IPS-18a (cell line): ENCODE results near the gene USP24.

Experiments
- H3K27ac ChIP-seq: one replicate; pipeline ENCODE4 v1.5.1; 2013; ENCODE audit warnings: low read length
- H3K27me3 ChIP-seq: one replicate; pipeline ENCODE4 v1.6.1; 2013; ENCODE audit warnings: mild to moderate bottlenecking, low read length; ENCODE audit not compliant: control insufficient read depth, insufficient read depth
- H3K36me3 ChIP-seq: one replicate; pipeline ENCODE4 v1.6.1; 2013; ENCODE audit warnings: low read depth, low read length; ENCODE audit not compliant: control insufficient read depth
- H3K4me1 ChIP-seq: one replicate; pipeline ENCODE4 v1.6.1; 2013; ENCODE audit warnings: low read depth, low read length; ENCODE audit not compliant: control insufficient read depth
- H3K4me3 ChIP-seq: one replicate; pipeline ENCODE4 v1.5.1; 2013; ENCODE audit warnings: low read length
- H3K9ac ChIP-seq: one replicate; pipeline ENCODE4 v1.6.1; 2013; ENCODE audit warnings: mild to moderate bottlenecking, low read length, moderate library complexity
- H3K9me3 ChIP-seq: one replicate; pipeline ENCODE4 v1.6.1; 2013; ENCODE audit warnings: low read depth, low read length; ENCODE audit not compliant: control insufficient read depth

The USP24 gene

GRCh38 chr1:55215194-55216021 lies at the start of gene USP24:
TSS of gene USP24 (minus strand) at chr1:55215364. CDS start at chr1:55215113, 251 bp downstream.
- Histone ChIP-seq H3K36me3 (no peaks in the 10 kb centered on the region), H3K4me3 (peak within 1 kb of the TSS; percentile 92), H3K4me1 (peaks cover 32% of the 10 kb centered on the region)

DNA sequence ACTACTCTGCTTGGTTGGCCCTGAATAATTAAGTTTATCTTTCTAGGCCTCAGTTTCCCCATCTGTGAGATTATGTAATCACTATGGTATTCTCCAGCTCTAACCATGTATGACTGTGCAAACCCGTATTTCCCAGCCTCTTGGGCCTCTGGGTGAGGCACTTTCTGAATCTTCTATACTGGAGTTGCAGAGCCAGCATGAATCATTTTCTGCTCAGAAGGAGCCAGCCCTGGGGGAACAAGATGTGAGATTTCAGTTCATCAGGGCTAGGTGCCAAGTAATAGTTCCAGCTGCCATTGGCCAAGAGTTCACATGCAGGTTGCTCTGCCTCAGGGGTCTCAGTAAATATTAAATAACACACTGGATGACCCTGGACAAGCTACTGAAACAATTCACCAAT lies 47.7 kb upstream of the USP24 start:
- peaks cover 4% of the 10 kb centered on the region for H3K4me1 ChIP-seq
- H3K9ac ChIP-seq = no peak overlapping the region
- no peaks in the 10 kb centered on the region for H3K36me3 ChIP-seq
- H3K4me3 ChIP-seq = no peak overlapping the region
- H3K9me3 ChIP-seq = no peaks in the 10 kb centered on the region
- H3K27me3 ChIP-seq = no peaks in the 10 kb centered on the region
- no peak overlapping the region for H3K27ac ChIP-seq

More at GRCh38 chr1:55215194-55216021, at the start of gene USP24:
- Histone ChIP-seq H3K27me3 (peaks cover 19% of the 10 kb centered on the region), H3K9ac (peak within 1 kb of the TSS; percentile 88), H3K27ac (peak within 1 kb of the TSS; percentile 81), H3K9me3 (no peaks in the 10 kb centered on the region)

- no peak overlapping the region for H3K27ac ChIP-seq
- H3K9ac ChIP-seq = no peak overlapping the region
- H3K9me3 ChIP-seq = no peaks in the 10 kb centered on the region
- H3K4me3 ChIP-seq = no peak overlapping the region
- no peaks in the 10 kb centered on the region for H3K27me3 ChIP-seq
- no peaks in the 10 kb centered on the region for H3K4me1 ChIP-seq
- no peaks in the 10 kb centered on the region for H3K36me3 ChIP-seq
Observed at GRCh38 chr1:55259911-55260609, 44.9 kb upstream of the USP24 start.

GRCh38 chr1:55257958-55258357 lies 42.8 kb upstream of the USP24 start:
- no peaks in the 10 kb centered on the region for H3K36me3 ChIP-seq
- no peak overlapping the region for H3K9ac ChIP-seq
- H3K4me3 ChIP-seq = no peak overlapping the region
- H3K27ac ChIP-seq = no peak overlapping the region
- no peaks in the 10 kb centered on the region for H3K9me3 ChIP-seq
- no peaks in the 10 kb centered on the region for H3K27me3 ChIP-seq
- H3K4me1 ChIP-seq = no peaks in the 10 kb centered on the region

DNA sequence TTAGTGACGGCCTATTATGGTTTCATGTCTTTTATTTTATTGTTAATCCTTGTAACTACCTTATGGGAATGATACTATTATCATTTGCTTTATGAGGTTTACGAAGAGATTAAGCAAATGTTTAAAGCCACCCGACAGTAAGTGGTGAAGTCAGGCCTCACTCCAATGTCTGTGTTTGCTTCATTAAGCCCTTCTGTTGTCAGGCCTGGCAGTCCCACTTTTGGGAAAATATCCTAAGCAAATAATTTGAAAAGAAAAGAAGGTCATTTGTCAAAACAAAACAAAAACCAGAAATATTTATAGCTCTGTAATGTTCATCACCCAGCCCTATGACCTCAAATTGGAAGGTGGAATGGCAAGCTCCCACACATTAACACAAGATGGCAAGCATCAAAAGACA lies 40.7 kb upstream of the USP24 start:
- no peaks in the 10 kb centered on the region for H3K4me1 ChIP-seq
- no peaks in the 10 kb centered on the region for H3K36me3 ChIP-seq
- H3K9me3 ChIP-seq = no peaks in the 10 kb centered on the region
- H3K27me3 ChIP-seq = no peaks in the 10 kb centered on the region
- H3K27ac ChIP-seq = no peak overlapping the region
- no peak overlapping the region for H3K9ac ChIP-seq
- no peak overlapping the region for H3K4me3 ChIP-seq

DNA sequence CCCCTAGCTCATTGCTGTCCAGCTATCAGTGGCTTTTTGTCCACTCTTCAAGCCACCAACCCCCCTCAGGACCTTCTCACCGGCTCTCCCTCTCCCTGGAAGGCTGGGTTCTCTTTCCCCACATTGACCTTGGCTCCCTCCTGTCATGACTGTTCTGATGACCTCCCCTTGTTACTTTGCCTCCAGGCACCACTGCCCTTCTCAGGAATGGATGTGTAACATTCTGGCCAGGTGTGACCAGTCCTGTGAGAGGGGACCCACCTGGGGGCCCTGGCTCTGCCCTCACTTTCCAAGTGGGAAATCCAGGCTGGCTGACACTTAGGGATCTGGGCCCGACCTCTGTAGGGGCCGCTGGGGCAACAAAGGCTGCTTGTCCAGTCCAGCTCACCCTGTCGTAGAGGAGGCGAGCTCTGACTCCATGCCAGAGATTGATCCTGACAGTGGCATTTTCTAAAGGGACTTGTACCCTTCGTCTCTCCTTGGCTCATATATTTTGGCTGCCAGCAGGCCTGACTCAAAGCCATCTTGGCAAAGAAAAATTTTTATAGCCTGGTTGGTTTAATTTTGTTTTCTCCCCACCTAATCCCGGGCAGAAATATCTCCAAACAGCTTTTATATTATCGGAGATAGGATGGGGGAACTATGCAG lies 37.9 kb upstream of the USP24 start:
- Histone ChIP-seq H3K27ac (no peak overlapping the region), H3K4me1 (no peaks in the 10 kb centered on the region), H3K9ac (no peak overlapping the region), H3K4me3 (no peak overlapping the region), H3K27me3 (no peaks in the 10 kb centered on the region), H3K36me3 (no peaks in the 10 kb centered on the region), H3K9me3 (no peaks in the 10 kb centered on the region)

DNA sequence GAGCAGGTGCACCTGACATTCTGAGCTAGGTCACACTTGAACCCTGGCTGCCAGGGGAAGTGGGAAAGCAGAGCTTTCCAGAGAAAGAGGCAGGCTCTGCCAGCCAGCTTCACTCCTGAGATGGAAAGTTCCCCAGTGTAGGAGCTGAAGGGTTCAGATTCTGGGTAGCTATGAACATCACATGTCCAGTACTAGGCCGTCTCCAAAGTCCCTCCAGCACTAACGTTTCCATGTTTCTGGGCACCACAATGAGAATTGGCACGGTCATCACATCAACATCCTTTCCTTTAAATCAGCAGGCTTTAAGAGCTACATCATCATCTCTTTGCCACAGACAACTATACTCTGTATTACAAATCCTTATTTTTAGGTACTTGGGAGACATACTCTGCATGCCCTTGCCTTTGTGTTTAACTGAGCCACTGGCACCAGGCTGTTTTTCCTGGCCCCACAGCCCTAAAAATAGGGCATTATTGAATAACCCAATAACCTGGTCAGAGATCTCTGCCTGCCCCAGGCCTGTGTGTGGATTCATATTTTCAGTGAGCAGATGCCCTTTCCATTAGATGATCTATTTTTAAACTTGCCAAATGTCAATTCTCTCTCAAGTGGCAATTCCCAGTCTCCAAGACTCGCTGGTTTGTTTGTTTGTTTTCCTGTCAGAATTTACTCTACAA lies 35.4 kb upstream of the USP24 start:
- H3K36me3 ChIP-seq = no peaks in the 10 kb centered on the region
- no peak overlapping the region for H3K4me3 ChIP-seq
- H3K4me1 ChIP-seq = no peaks in the 10 kb centered on the region
- H3K9ac ChIP-seq = no peak overlapping the region
- no peak overlapping the region for H3K27ac ChIP-seq
- H3K27me3 ChIP-seq = no peaks in the 10 kb centered on the region
- no peaks in the 10 kb centered on the region for H3K9me3 ChIP-seq

DNA sequence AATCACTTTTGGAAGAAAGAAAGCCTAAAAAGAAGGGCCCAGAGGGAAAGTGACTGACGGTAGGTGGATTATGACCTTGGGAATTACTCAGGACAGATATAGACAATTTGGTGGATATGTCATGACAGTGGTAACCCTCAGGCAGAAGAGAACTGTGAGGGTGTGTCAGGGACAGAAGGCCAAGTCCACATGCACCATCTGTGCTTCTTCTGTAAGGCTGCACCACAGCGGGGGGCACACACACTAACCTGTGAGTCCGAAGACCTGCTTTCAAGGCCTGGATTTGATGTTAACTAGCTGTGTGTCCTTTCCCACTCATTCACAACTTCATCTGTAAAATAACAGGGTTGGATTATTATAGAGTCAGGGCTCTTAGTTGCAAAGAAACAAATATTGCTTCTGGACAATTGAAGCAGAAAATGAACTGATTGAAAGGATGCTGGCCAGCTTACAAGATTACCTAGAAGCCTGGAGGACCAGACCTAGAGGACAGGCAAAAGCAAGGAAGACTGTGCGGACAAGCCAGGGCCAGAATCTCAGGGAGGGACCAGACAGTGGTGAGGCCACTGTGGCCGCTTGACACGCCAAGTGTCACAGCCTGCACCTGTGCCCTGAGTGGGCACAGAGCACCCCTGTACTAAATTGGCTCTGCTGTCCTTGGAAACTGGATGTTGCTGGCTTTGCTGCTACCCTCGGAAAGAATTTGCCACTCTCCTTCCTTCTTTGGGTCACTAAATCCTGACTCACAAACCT lies 34.7 kb upstream of the USP24 start:
- Histone ChIP-seq H3K27me3 (no peaks in the 10 kb centered on the region), H3K4me1 (no peaks in the 10 kb centered on the region), H3K9ac (no peak overlapping the region), H3K36me3 (no peaks in the 10 kb centered on the region), H3K27ac (no peak overlapping the region), H3K9me3 (no peaks in the 10 kb centered on the region), H3K4me3 (no peak overlapping the region)

- Histone ChIP-seq H3K9me3 (no peaks in the 10 kb centered on the region), H3K36me3 (no peaks in the 10 kb centered on the region), H3K4me1 (no peaks in the 10 kb centered on the region), H3K27me3 (no peaks in the 10 kb centered on the region), H3K27ac (no peak overlapping the region), H3K9ac (no peak overlapping the region), H3K4me3 (no peak overlapping the region)
Observed at GRCh38 chr1:55246896-55247295, 31.7 kb upstream of the USP24 start.

DNA sequence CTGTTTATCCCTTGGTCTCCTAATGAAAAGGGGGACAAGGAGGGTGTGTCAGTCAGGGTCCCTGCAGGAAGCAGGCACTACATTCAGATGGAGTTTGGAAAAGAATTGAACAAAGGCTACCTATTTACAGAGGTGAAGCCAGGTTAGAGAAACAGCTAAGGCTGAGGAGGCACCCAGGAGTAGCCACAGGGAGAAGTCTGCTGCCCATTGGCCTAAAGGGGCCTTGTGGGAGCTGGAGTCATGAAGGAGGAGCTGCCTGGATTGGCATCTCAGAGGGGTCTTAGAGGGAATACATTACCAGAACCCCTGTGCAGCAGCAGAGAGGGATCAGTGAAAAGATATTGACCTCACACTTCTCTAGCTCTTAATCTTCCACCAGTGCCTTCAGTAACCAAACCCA lies 31.2 kb upstream of the USP24 start:
- H3K4me1 ChIP-seq = no peaks in the 10 kb centered on the region
- no peaks in the 10 kb centered on the region for H3K9me3 ChIP-seq
- H3K36me3 ChIP-seq = no peaks in the 10 kb centered on the region
- no peaks in the 10 kb centered on the region for H3K27me3 ChIP-seq
- H3K9ac ChIP-seq = no peak overlapping the region
- H3K27ac ChIP-seq = no peak overlapping the region
- H3K4me3 ChIP-seq = no peak overlapping the region

DNA sequence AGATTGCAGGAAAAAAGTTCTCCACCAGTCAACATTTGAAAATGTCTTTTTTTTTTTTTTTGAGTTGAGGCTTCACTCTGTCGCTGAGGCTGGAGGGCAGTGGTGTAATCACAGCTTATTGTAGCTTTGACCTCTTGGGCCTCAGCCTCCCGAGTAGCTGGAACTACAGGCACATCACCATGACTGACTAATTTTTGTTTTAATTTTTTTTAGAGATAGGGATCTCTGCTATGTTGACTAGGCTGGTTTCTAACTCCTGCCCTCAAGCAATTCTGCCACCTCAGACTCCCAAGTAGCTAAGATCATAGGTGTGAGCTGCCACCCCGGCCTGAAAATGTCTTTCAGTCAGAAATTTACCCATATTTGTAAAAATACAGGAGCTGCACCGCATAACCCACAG lies 30.6 kb upstream of the USP24 start:
- Histone ChIP-seq H3K27ac (no peak overlapping the region), H3K4me3 (no peak overlapping the region), H3K9ac (no peak overlapping the region), H3K36me3 (no peaks in the 10 kb centered on the region), H3K9me3 (no peaks in the 10 kb centered on the region), H3K4me1 (no peaks in the 10 kb centered on the region), H3K27me3 (no peaks in the 10 kb centered on the region)
